Measurements from ENCODE around the gene UNC5C. TPM values are rescaled to one million over a fixed set of nuclear protein-coding genes. Genes with fewer than 3 reads are reported as not detected.

Gene UNC5C
- total and polyA plus RNA-seq, 10 of the 15 experiments (the other 5 are each of a cell fraction or from before 2014, with no cell fraction given), result 0.02 to 2.0 (median 0.15) TPM; not detected in 1

DNA sequence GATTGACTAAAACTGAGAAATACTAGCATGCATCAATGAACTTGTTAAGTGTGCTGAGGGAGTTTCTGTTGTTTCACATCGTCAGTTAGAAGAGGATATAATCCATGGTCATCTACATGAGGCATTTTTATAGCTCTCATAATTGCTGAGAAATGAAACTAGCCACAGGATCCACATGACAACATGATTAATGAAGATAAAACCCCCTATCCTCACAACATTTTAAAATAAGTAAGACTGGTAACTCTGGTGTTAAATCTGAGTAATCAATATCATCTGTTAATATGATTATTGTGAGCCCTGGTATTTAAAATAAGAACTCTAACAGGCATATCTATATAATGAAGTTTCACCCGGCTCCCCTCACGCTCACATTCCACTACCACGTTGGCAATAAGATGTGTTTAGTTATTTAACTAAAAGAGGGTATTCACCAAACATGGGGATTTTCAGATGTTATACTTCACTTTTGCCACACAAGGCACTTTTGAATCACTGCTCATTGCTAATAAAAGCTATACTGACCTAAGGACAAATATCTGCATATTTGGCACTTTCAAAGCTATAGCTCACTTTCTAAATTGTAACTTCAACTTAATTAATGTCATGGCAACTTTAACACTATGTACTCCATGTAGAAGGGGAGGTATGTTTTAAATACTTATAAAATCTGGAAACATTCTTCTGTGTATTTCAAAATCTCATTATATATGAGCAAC, 6.7 kb downstream of the UNC5C start (continued):
- TF ChIP-seq, protein P1, sequence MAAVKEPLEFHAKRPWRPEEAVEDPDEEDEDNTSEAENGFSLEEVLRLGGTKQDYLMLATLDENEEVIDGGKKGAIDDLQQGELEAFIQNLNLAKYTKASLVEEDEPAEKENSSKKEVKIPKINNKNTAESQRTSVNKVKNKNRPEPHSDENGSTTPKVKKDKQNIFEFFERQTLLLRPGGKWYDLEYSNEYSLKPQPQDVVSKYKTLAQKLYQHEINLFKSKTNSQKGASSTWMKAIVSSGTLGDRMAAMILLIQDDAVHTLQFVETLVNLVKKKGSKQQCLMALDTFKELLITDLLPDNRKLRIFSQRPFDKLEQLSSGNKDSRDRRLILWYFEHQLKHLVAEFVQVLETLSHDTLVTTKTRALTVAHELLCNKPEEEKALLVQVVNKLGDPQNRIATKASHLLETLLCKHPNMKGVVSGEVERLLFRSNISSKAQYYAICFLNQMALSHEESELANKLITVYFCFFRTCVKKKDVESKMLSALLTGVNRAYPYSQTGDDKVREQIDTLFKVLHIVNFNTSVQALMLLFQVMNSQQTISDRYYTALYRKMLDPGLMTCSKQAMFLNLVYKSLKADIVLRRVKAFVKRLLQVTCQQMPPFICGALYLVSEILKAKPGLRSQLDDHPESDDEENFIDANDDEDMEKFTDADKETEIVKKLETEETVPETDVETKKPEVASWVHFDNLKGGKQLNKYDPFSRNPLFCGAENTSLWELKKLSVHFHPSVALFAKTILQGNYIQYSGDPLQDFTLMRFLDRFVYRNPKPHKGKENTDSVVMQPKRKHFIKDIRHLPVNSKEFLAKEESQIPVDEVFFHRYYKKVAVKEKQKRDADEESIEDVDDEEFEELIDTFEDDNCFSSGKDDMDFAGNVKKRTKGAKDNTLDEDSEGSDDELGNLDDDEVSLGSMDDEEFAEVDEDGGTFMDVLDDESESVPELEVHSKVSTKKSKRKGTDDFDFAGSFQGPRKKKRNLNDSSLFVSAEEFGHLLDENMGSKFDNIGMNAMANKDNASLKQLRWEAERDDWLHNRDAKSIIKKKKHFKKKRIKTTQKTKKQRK (IDR thresholded peaks at IDR 0.05; ENCODE audit: low read depth, low read length), result no peak
- TF ChIP-seq, protein P2, sequence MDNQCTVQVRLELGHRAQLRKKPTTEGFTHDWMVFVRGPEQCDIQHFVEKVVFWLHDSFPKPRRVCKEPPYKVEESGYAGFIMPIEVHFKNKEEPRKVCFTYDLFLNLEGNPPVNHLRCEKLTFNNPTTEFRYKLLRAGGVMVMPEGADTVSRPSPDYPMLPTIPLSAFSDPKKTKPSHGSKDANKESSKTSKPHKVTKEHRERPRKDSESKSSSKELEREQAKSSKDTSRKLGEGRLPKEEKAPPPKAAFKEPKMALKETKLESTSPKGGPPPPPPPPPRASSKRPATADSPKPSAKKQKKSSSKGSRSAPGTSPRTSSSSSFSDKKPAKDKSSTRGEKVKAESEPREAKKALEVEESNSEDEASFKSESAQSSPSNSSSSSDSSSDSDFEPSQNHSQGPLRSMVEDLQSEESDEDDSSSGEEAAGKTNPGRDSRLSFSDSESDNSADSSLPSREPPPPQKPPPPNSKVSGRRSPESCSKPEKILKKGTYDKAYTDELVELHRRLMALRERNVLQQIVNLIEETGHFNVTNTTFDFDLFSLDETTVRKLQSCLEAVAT (IDR thresholded peaks at IDR 0.05), result peak; percentile 68; the same call in 1 of the 2 replicates
- TF ChIP-seq CREB1 (IDR thresholded peaks at IDR 0.05; ENCODE audit: low read depth), result no peak
- TF ChIP-seq NFIC (IDR thresholded peaks at IDR 0.05; ENCODE audit: low read depth, low read length), result peak; percentile 73
- TF ChIP-seq MTA2 (IDR thresholded peaks at IDR 0.05; ENCODE audit: low read depth), result peak; percentile 100
- peak; percentile 92 to 98 for TF ChIP-seq EP300 (IDR thresholded peaks at IDR 0.05; ENCODE audit: borderline replicate concordance in 1 of 2, control insufficient read depth in 1 of 2, low read depth in 2 of 2, low read length in 2 of 2)
- TF ChIP-seq ZNF24 (IDR thresholded peaks at IDR 0.05), result peak; percentile 95
- TF ChIP-seq NFXL1 (IDR thresholded peaks at IDR 0.05; ENCODE audit: borderline replicate concordance), result no peak
- TF ChIP-seq TCF12 (IDR thresholded peaks at IDR 0.05; ENCODE audit: low read depth, low read length), result 0 out of 2 replicates have a peak, but pooled peaks have one; percentile 17
- no peak for TF ChIP-seq ZNF384 (IDR thresholded peaks at IDR 0.05; ENCODE audit: borderline replicate concordance, low read depth, low read length)
- TF ChIP-seq JUNB (IDR thresholded peaks at IDR 0.05), result peak; percentile 45

Measured in GM12878 (cell line).